Subcutaneous adipose tissue (tissue), 4 donors: ENCODE data around the gene PTHLH. TPM values are rescaled to one million over a fixed set of nuclear protein-coding genes. Genes with fewer than 3 reads are reported as not detected.

ENCODE experiments used
- CTCF ChIP-seq: fragments of 450-650 bp; IDR thresholded peaks from one replicate; pipeline ENCODE4 v1.5.1; 2016; ENCODE audit warnings: low read depth, mild to moderate bottlenecking, control low read depth, antibody characterized with exemption, moderate library complexity
- total RNA-seq, 4 donors: library from RNA; depleted of rRNA; stranded (reverse); fragments of >200 nt; gene quantifications; one replicate each; pipeline ENCODE4 v1.1.0, GENCODE V29; 2016

PTHLH gene
- total RNA-seq, 4 donors from 2014 or later: 1.7 to 4.2 (median 1.8) TPM; not detected in 1

DNA sequence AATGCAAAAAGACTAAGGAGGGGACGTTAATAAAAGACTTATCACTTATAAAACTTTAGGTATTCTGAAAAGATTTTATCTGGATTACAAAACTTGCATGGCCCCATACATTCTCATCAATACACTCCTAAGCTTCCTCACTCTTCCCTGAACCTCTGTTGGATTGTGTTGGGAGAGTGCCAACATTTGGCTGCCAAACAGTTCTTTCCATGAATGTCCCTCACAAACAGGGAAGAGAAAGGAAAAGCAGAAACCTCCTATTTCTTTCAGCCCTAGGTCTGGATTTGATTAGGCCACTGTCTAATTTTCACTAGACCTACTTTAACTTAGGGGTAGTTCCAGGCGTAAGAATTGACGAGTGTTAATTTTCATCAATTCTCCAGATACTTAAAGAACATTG, 11.7 kb downstream of the PTHLH start:
- no peak for TF ChIP-seq CTCF

GRCh38 chr12:27958675-27959074, 13.9 kb downstream of the PTHLH start:
- TF ChIP-seq CTCF: no peak

DNA sequence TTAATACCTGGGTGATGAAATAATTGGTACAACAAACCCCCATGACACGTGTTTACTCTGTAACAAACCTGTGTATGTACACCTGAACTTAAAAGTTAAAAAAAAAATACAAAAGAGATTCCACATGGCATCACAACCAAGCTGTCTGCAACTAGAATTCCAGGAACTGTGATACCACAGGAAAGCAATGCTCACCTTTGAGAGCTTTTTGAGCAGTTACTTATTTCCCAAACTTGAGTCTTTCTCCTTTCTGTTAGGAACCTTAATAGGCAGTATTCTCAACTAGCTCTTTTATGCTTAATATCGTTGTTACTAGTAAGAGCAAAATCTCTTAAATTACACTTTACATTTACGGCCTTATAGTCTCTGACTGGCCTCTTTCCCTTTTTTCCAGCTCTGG, 15.2 kb downstream of the PTHLH start:
- no peak for TF ChIP-seq CTCF

GRCh38 chr12:27953817-27954216, 18.7 kb downstream of the PTHLH start:
- TF ChIP-seq CTCF: no peak

DNA sequence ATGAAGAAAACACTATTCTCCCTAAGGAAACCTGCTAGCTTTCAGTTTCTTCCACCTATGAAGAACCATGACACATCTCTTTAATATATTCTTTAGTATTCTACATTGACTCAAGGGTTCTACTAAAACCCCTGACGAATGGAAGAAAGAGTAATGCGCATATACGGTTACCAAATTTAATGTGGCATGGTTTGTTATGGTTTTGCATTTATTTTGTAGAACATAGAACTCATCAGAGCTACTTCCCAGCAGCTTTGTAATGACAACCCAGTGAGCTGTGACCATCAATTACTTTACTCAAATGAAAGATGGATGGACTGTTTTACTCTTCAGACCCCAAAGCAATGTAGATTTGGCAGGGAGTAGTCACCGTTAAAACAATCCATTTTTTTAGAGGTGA, 19.2 kb downstream of the PTHLH start:
- no peak for TF ChIP-seq CTCF

- TF ChIP-seq CTCF: no peak
Observed at GRCh38 chr12:27952510-27952909, 20.0 kb downstream of the PTHLH start.

DNA sequence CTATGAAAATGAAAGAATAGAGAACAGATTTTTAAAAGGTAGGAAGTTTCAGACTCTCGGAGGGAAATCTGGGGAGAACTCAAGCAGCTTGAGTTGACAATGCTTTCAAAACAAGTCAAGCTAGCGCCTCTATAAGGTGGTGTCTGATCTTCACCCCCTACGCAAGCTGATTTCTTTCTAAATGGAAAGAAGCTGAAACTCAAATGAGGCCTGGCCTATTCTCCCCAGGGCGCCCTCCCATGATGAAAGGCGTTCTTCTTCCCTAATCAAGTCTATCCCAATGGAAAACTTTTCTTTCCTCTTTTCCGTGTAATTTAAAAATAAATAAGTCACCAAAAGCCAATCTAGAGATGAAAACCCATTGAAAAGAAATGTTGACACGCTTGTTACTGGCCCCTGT, 20.6 kb downstream of the PTHLH start:
- no peak for TF ChIP-seq CTCF
